ENCODE results near the gene SORCS2. TPM values are rescaled to one million over a fixed set of nuclear protein-coding genes. Genes with fewer than 3 reads are reported as not detected.
A peak's percentile ranks its signal among the peaks of the same experiment; 100 is the strongest.

The SORCS2 gene
- total RNA-seq, 1 donor from 2014 or later: under 0.01 TPM

DNA sequence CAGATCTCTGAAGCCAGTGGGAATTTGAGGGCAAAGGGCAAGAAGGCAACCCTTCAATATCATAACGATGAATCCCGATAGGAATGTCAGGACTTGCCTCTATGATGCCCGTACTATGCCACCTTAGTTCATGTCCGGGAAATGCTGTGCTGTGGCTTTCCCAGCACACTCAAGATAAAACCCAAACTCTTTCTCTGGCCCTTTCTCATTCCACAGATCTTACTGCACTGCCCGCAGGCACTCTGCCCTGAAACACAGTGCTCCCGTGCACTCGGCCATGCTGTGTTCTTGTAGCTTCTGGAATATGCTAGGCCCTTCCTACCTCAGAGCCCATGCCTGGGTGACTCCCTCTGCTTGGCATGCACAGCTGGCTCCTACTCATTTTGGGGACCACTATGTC is 26.3 kb downstream of the SORCS2 start:
- no peak for DNase-seq (ENCODE audit: low read depth in 2 of 2)

DNA sequence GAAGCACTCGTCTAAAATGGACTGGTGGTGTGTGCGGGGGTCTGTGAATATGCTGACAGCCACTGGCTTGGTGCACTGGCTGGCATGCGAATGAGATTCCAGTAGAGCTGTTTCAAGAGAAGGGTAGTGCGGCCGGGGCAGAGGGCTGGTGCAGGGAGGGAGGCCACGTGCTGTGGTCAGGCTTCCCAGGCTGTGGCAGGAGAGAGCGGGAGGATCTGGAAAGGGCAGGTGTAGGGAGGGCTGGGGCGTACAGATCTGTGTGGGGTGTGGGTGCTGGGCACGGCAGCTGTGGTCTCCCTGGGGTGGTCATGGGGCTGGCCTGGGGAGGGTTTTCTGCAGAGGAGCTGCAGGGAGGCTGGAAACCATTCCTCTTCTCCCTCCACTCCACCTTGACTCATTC is 30.2 kb downstream of the SORCS2 start:
- no peak for DNase-seq (ENCODE audit: low read depth in 2 of 2)

DNA sequence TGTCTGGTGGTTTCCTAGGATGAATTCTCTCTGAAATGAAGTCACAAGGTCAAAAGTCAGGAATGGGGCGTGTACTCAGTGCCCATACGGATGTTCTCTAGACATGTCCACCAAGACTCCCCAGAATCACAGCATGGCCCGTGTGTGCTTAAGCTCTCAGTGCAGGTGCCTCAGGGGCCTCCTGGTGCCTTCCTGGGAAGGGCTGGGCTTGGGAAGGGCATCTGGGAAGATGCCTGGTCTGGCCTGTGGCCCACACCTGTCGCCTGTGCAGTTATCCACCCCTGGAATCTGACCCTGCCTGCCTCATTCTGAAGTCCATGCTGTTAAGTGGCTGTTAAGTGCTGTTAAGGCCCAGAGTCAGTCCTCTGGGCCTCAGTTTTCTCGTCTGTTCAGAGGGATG is 31.2 kb downstream of the SORCS2 start:
- DNase-seq (ENCODE audit: low read depth in 2 of 2): no peak

DNA sequence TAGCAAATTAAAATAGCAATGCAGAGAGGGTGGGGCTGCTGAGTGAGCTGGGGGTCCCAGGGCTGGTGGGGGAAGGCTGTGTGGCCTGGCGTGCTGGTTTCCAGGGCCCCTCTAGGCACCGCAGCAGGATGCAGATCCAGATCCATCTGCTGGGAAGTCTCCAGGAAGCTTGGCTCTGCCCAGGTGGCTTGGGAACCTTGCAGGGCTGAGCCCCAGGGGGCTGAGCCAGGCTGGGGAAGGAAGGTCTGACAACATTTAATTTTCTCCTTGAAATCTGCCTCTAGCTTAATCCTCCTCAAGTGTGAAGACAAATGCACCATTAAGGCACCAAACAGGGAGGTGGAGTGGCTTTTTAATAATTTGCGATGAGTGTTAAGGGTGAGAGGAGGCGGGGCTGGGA is 31.7 kb downstream of the SORCS2 start:
- DNase-seq (ENCODE audit: low read depth in 2 of 2): no peak

DNA sequence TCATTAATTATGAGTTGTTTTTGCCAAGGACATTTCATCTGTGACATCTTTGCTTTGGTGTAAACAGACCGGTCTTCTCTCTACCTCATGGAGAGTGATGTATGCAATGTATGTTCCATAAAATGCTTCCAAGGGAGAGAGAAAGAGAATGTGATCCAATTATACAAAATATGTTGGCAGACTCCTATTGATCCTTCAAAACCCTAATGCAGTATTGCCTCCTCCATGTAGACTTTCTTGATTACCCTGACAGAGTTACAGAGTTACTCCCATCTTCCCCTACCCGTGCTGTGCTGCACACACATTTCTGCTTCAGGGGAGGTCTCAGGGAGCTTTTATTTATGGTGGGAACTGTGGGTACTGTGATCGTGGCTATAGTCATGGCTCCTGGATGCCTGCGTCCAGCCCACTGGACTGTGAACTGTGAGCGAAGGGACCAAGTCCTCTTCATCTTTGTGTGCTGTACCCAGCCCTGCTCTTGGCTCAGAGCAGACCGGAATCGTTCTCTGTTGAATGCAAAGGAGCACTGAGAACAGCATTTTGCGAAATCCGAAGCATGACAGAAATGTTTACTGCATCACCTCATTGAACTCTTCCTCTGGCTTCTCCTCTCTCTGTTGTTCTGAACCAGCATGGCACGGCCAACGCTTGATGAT is 32.7 kb downstream of the SORCS2 start:
- no peak for DNase-seq (ENCODE audit: low read depth in 2 of 2)

DNA sequence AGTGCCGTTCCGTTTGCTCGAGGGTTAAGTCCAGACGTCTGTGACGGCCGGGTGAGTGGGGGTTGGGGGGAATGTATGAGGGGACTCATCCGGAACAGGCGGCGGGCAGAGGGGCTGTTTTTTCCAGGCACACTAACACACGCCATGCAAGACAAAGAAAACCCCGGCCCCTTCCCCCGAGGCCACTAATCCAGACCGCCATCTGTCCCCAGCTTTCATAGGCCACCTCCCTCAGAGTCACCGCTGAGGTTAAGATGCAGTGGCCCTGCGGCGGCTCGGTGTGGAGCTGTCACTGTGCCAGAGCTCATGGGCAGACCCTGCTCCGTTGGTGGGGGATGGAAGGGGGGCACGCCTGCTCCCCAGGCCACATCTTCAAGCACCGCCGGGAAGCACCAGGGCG is 34.1 kb downstream of the SORCS2 start:
- no peak for DNase-seq (ENCODE audit: low read depth in 2 of 2)

DNA sequence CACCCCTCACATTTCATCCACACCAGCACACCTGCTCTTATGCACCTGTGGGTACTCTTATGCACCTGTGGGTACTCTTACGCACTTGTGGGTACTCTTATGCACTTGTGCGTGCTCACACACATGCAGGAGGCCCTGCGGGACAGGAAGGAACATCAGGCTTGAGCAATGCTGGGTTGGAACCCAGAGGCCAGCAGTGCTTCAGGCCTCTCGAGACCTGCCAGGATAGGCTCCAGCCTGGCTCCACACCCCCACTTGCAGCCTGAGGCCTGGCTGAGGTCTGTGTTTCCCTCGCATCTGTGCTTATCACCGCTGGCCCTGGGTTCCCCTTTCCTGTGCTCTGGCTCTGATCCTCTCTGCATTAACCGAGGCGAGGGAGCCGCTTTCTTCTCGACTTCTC is 34.7 kb downstream of the SORCS2 start:
- no peak for DNase-seq (ENCODE audit: low read depth in 2 of 2)

DNA sequence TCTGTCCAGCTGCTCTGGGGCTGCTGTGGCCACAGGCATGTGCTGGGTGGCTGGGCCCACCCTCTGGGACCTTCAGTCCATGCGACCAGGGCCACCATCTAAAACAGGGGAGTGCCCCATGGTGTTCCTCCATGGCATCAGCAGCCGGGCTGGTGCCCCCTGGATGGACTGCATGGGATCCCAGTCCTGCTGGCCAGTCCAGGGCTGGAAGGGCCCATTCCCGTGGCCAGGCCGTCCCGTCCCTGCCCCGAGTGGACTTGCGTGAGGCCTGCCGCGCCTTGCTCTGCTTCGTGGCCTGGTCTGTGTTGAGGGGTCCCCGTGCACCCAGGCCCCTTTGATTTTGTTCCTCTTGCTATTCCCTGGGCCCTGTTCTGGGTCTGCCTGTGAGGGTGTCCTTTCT is 36.4 kb downstream of the SORCS2 start:
- no peak for DNase-seq (ENCODE audit: low read depth in 2 of 2)

DNA sequence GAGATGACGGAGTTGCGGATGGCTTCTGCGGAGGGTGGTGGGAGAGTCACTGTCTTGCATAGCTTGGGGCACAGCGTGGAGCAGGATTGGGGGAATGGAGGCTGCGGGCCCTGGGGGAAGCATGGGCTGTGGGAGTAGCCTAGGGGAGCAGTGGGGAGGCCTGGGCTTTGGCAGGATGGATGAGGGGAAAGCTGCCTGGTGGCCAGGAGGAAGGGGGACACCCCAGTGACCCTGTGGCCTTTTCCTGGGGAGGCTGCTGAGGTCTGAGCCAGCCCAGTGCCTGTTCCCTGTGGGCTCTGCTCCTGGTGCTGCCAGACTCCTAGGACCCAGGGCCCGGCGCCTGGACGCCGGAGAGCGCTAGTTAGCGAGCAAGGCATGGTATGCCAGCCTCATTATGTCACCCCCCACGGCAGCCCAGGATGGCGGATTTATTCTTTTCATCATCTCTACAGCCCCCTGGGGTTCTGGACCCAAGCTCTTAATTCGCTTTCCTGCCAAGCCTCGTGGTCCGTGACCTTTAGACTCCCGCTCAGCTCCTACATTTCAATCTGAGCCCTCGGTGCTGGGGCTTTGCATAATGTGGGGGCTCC is 39.8 kb downstream of the SORCS2 start:
- DNase-seq (ENCODE audit: low read depth in 2 of 2): no peak

DNA sequence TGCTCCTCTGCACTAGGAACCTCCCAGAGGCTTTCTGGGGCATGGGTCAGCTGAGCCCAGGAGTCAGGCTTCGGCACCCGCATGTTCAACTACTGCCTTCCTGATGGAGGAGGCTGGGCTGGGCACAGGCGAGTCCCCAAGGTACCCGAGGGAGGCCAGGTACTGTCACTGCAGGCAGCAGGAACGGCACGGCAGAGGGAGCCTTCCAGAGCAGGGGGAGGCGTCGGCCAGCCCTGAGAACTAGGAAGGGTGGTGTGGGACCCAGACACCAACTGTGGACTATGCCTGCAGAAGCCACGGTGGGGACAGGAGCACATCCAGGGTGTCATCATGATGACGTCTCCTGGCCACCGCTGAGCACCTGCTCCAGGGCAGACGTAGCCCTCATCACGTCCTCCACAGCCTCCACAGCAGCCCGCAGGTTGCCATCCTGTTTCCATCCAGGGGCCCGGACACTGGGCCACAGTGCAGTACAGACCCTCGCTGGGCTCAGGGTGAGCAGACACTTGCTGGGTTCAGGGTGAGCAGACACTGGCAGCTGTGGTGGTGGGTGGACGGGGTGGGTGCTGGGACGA is 40.8 kb downstream of the SORCS2 start:
- DNase-seq (ENCODE audit: low read depth in 2 of 2): no peak

DNA sequence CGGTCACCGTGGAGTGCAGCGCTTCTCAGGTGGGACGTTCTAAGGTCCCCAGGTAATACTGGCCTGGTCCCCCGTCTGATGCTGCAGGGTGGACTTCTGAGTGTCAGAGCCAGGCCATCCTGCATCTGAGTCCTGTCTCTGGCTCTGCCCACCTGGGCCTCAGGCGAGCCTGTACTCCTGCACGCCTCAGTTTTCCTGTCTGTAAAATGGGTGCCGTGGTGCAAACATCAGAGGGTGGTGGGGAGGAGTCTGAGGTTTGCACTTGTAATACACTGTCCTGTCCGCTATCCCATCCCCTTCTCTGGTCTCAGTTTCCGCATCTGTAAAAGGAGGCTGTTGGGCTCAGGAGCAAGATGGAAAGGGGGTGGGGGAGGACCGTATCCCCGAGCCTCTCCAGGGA is 41.3 kb downstream of the SORCS2 start:
- no peak for DNase-seq (ENCODE audit: low read depth in 2 of 2)

DNA sequence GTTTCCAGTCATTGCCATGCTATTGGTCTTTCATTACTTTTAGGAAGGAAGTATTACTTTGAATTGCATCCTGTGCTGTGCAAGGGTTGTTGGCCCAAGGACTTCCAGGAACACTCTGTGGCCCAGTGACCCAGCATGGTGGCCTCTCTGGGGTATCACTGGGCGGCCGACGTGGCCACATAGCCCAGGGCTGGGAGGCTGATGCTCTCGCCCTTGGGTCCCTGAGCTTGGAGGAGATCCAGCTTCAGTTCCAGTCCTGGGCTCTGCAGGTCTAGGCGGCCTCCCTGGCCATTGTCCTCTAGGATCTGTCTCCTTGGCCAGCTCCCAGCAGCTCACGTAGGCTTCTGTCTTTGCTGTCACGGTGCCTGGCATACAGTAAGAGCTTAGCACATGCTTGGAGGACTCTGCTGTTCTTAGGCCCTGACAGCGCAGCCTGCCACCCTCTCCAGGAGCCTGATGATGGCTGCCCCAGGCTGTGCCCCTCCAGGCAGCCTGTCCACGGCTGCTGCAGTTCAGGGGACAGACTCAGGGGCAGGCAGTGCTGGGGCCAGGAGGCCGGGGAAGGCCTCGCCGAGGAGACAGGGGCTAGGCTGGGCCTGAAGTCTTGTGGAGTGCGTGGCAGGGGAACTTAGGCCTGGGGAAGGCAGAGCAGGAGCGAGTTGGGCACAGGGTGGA is 42.2 kb downstream of the SORCS2 start:
- peak in 1 of 2 donors; percentile 8 for DNase-seq (ENCODE audit: low read depth in 2 of 2)

DNA sequence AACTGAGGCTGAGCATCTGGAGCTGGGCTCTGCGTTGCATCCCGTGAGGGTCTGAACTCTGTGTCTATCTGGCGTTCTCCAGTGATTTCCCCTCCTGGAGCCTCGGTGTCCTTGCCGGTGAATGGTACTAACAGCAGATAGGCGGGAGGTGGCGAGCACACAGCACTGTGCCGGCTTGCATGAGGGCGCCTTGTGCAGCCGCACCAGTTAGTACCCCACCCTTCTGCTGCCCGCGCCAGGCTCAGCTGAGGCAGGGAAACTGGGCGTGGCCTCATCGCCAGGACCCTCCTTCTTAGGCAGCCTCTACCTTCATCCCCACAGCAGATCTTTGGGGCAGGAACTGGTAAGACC is 42.7 kb downstream of the SORCS2 start:
- no peak for DNase-seq (ENCODE audit: low read depth in 2 of 2)

DNA sequence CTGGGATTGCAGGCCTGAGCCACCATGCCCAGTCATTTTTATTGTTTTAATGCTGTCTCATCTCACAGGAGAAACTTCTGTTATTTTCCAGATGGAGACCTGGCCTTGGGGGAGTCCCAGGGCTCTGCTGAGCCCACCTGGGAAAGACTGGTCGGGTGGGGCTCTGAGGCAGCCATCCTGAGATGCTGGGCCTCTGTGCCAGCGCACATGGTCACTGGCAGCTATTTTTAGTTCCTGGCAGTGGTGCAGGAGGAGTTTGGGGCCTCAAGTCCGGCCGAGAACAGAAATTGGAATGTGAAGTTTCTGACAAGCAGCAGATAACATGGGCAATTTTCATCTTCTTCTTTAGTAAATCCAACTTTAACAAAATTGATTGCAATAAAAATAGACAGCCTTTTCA is 44.5 kb downstream of the SORCS2 start:
- no peak for DNase-seq (ENCODE audit: low read depth in 2 of 2)

DNA sequence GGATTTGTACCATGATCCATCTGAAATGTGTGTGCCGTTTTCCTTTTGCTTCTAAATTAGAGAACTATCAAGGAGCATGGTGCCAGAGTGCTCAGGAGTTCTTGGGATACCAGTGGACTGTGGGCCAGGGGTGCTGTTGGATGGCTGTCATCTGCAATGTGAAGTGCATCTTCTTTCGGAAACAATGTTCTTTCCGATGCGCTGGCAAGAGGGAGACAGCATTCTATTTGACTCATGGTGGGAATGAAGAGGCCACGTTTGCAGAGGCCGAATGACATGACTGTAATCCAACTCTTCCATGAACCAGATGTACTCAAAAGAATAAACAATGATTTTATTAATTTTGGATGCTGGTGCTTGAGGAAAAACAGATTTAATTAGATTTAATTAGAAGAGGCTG is 45.5 kb downstream of the SORCS2 start:
- DNase-seq (ENCODE audit: low read depth in 2 of 2): no peak

DNA sequence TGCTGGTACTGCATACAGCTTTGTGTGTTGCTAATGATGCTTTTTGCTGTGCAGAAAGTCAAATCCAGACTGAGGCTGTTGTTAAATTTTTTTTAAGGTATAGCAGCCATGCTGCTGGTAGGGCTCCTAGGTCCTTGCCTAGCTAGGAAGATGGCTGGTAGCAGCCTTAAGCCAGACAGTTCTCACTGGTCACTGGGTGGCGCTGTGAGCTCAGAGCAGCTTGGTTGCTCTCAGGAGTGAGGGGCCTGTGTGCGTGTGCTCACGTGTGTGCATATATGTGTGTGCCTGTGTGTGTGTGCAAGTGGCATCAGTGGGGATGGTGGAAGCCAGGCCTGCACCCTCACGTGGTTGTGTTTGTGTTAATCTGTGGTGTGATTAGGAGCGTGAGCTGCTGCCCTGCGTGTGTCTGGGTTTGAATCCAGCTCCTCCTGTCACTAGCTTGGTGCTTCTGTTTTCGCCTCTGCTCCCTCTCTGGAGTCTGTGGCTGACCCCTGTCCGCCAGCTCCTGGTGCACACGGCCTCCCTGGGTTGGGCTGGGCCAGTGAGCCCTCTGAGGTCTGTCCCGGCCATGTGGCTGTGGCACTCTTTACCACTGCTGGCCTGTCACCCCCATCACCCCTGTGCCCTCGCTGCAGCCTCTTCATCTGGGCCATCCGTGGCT is 46.1 kb downstream of the SORCS2 start:
- no peak for DNase-seq (ENCODE audit: low read depth in 2 of 2)

DNA sequence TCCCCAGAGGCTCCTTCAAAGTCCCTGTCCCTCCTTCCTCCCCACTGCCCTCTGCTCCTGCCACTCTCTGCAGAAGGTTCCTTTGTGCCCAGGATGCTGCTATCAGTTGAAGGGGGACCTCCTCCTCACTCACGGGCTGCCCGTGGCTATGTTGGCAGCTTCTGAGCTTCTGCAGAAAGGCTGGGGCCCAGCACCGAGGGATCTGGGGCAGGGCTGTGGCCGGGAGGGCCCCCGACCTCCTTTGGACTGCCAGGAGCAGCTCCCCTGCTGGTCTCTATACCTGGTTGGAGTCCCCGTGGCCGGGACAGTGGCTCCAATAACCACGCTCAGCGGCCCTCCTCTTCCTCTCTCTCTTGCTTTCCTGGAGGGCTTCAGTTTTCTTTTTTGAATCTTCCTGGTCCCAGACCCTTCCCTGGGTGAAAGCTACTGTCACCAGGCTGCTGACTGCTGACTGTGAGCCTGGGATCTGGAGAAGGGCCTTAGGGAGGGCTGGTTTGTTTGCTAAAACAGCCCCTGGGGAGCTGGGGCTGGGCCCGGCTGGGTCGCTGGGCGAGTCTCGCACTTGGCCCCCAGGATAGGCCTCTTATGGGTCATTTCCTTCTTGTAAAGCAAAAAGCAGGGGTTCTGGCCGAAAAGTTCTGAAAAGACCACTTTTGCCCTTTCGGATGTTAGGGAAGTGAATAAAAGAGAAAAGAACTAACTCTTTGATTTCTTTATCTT is 46.9 kb downstream of the SORCS2 start:
- DNase-seq (ENCODE audit: low read depth in 2 of 2): no peak

DNA sequence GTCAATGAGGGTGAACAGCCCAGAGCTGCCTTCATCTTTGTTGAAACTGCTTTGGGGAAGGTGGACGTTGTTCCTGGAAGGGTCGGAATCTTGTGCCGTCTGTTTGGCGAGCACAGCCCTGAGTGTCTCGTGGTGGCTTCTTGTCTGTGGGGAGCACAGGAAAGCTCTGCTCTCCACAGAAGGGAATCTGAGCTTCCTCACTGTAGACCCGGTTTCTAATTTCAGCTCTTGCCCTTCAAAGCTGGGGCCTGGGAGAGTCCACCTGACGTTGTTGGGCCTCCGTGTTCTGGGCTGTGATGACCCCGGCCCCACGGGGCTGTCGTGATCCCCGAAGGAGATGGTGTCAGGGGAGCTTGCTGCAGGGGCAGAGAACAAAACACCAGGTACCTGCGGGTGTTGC is 47.5 kb downstream of the SORCS2 start:
- DNase-seq (ENCODE audit: low read depth in 2 of 2): no peak

DNA sequence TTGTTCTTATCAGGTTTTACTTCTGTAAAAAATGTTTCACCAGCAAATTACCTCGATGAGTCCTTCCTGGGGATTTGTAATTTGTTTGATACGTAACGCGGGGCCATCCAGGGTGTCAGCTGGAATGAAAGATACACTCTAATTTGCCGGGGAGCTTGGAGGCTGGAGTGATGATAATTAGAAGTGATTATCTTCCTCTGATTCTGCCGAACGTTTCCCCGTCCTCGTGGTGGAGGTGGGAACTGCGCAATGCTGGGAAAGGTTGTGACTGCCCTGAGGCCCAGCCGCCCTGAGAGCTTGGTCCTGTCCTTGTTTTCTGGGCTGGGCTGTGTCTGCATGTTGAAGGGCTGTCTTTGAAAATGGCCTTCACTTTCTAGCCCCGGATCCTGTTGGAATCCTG is 48.0 kb downstream of the SORCS2 start:
- DNase-seq (ENCODE audit: low read depth in 2 of 2): no peak

DNA sequence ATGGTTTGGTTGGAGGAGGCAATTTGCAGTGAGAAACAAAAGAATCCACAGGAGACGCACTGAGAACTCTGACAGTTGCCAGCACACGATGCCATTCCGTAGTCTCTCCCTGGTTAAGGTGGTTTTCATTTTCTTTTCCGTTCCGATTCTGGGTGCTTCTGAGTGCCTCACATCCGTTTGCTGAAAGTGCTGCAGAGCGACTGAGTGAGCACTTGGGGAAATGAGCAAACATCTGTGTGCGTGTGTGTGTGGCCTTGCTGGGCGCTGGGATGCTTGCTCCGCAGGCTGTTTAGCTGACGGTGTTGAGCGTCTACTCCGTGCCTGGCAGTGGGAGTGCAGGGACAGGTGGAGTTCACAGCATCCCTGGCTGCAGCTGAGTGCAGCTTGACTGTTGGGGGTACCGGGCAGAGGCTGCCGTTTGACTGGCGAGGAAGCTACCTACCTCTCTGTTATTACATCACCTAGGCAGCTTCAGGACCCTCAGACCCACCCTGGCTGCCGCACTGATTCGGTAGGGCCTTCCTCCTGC is 49.3 kb downstream of the SORCS2 start:
- DNase-seq (ENCODE audit: low read depth in 2 of 2): no peak

DNA sequence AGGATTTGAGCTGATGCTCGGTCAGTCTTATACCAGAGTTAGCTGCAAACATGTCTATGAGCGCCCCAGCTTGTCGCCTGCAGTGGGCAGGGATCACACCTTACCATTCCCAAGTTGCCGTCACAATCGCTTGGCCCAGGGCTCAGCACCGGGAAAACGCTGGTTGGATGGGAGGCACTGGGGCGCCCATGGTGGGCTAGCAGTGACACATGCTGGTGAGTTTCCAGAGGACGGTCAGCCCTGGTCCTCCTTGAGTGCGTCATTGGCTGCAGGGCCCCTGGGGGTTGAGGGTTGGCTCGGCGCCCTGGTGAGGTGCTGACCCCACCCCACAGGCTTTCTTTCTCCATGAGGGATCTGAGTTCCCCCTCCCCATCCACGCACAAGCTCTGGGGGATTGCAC is 50.4 kb downstream of the SORCS2 start:
- no peak for DNase-seq (ENCODE audit: low read depth in 2 of 2)
